T-helper 2 cell treated with Interferon-gamma antibody and Interleukin-4, amounts not matched to agents 100 ng/mL and 5 ng/mL, for 36 hours (primary cell): ENCODE data around the gene PDGFD. TPM values are rescaled to one million over a fixed set of nuclear protein-coding genes. Genes with fewer than 3 reads are reported as not detected.

Source experiments
- intact Hi-C: fragments of 100-400 bp; cut with micrococcal nuclease; formaldehyde crosslinking; loops from one replicate; pipeline ENCODE4 v1.15.1; 2023
- total RNA-seq: library from RNA; stranded (reverse); gene quantifications from 2 replicates; pipeline ENCODE4 v1.2.3, GENCODE V29; 2022

The PDGFD gene
- total RNA-seq, 1 donor from 2014 or later: not detected

DNA sequence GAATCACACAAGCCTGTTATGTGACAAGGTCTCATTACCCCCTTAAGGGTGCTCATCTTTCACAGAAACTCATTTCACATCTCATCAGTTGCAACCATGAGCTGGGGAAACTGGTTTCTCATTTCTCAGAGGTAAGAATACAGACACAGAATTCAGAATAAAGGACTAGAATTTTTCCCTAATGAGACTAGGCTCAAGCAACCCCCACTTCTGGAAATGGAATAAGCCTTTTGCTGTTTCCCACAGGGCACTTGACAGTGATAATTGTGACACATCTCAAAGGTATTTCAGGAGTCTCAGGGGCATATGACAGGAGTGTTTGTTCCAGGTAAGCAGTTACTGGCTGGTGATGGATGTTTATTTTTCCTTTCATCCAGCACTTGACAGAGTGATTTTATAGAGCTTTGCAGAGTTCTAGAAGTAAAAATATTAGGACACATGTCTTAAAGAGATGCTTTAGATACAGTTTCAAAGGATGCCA is 240.5 kb downstream of the PDGFD start:
- intact Hi-C loops: no loop called here

DNA sequence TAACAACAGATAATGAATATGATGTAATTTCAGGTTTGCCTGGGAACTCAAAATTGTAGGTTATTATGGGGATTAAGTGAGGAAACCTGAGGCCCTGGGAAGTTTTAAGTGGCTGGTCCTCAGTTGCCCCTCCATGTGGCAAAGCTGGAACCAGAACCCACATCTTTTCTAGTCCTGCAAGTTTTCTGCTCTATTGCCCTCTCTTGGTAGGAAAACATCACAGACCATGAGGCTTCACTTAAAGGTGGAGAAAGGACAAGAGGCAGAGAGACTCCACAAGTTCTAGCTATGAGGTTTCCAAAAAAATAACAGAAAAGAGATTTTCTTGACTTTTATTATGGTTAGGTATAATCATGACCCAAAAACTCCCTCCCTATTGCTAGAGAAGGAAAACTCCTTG is 243.0 kb downstream of the PDGFD start:
- intact Hi-C loops: no loop called here

DNA sequence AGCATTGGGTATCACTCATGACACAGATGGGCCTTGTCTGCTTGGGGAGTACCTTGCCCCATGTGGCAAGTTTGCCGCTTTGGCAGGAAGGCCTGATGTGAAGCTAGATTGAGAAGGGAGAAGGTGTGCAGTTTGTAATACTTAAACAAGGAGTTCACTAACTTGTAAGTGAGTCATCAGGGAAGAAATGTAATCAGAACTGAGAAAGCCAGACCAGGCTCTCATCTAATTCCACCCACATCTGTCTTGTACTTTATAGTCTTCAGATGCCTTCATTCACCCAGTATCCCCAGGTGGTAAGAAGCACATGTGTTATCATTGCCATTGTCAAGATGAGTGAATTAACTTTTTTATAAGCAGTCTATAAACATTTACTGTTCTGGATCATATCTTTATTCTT is 243.5 kb downstream of the PDGFD start:
- intact Hi-C loops: no loop called here

DNA sequence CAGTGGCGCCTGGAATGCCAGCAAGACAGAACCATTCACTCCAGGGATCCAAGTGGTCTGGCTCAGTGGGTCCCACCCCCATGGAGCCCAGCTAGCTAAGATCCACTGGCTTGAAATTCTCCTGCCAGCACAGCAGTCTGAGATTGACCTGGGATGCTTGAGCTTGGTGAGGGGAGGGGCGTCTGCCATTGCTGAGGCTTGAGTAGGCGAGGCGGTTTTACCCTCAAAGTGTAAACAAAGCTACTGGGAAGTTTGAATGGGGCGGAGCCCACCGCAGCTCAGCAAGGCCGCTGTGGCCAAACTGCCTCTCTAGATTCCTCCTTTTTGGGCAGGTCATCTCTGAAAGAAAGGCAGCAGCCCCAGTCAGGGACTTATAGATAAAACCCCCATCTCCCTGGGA is 253.2 kb downstream of the PDGFD start:
- intact Hi-C loops: no loop called here

DNA sequence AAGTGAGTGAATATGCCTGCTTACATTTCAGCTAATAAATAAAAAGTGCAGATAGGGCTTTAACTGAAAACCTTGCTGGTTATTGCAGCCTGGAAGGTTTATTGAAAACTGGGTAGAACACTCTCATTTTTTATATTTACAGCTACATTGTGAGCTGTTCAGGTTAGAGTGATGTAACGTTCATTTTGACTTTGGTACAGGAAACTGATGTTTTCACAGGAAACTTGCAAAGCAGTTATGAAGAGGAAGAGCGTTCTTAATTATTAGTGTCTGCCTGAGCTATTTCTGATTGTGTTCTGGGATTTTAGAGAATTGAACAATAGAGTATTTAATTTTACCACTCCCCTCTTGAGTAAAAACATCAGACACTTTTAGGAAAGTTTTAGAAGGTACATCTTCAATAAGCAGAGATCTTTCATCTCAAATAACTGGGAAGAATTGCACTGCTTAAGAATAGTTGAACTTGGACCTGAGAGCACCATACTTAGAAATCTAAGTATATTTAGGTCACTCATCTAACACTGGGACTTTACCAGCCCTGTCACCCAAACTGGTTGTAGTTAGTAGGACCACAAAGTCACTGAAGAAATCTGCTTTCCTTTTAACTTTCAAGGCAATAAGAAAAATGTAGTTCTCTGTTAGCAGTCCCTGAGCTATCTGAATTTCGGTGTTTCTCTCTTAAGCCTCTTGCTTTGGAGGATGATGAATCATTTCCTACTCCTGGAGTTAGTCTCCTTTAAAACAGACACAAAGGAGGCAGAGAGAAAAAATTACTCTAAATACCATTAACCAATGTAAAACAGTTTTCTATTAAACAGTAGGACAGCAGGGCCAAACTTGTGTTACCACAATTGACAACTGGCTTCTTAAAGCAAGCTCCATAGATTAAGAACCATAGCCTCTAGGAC is 256.1 kb downstream of the PDGFD start:
- intact Hi-C loops: no loop called here

DNA sequence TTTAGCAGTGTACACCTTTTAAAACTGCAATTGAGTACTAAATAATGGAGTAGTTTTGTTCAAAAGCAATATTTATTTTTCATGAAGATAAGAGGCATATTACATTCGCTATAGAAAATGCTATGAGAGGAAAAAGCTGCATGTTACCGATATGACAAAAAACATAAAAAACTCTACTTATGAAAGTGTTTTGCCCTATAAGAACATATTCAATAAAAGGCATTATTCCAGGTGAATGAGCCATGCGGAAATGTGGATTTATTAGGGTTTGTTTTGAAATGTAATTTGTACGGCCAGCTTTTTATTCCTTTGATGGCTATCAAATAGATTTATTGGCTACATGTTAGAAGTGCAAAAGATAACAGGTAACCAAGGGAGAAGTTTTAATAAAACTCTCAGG is 256.8 kb downstream of the PDGFD start:
- intact Hi-C loops: no loop called here

DNA sequence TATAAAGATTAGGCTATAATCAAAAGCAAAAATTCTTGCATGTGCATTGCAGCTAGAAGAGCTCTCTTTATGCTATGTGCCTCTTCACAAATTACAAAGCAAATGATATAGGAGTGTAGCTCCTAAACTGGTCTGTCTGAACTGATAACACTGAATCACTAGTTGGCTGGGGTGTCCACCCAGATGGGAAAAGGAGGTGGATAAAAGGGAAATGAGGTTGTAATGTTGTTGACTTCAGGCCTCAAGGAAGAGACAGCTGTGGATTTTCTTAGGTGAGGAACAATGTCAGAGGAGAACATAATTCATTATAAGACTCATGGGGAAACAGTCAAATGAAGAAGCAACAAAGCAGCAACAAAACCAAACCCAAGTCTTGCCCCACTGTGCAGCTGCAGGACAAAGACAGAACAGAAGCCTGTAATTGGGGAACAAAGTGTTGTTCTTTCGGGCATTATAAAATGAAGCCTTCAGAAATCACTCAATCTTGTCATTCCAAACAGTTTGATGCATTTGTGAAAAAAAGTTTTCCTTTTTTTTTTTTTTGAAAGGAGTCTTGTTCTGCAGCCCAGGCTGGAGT is 257.6 kb downstream of the PDGFD start:
- intact Hi-C loops: no loop called here

DNA sequence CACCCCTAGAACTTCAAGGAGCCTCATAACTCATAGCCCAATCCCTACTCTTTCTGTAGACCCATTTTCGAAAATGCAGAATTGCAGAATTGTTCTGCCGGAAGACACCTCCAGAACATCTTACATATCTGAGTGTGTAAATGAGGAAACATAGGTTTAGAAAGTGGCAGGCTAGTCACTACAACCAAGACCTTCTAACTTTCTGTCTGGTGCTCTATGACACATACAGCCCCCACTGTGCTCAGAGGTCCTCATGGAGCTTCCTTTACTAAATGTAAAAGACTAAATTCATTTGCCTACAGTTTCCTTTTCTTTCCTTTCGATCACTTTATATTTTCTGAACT is 259.7 kb downstream of the PDGFD start:
- intact Hi-C loops: no loop called here

DNA sequence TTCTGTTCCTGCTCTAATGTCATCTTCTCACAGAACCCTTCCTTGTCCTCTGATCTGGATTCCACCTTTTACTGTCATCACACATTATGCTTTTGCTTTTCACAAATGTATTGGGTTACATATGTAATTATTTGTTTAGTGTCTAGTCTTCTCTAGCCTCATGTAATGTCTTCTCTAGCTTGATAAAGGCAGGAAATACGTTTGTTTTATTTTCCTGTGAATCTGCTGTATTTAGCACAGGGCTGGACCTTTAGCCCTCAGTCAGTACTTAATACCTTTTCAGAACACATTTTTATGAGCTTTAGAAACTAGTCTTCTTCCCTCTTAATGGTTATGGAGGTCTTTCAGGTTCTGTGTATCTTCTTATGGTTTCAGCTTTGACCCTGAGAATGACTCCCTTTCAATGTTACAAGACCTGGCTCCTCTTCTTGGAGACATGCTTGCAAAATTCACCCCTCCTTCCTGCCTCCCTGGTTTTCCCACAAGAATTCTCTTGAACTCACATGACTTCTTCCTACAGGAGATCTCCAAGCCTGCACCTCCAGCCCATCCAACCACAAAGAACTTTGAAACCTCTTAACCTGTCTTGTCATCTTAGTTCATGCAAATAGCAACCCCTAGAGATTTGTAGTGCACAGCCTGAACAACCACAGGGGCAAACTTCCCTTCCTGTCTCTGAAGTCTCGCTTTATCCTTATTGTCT is 260.2 kb downstream of the PDGFD start:
- intact Hi-C loops: no loop called here

DNA sequence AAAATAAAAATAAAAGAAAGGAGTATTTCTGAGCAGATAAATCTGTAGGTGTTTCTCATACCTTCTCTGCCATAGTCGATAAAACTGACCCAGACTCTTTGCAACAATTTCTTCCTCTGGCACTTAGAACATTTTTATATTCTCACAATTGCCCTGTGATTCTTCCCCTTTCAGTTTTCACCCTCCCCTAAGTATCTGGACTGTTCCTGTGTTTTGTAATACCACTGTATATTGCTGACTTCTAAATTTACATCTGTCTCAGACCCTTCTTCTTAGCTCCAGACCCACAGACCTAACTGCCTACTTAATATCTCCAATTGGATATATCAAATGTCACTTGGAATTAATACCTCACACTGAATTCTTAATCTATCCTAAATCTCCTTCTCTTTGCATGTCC is 261.0 kb downstream of the PDGFD start:
- intact Hi-C loops: no loop called here

DNA sequence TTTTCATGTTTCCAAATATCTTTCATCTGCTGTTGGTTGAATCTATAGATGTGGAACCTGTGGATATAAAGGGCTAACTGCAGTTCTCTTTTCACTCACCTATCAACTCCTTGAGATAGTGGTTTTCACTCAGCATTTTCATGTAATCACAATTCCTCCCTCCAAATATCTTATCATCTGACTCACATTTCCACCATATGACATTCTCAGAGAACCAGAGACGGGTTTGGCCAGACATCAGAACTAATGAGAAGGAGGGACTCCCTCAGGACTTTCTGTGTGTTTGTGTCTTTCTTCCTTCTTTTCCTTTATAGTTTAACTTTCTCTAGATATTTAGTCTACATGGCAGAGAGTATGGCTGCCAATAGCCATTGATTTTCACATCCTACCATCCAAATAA is 262.3 kb downstream of the PDGFD start:
- intact Hi-C loops: no loop called here

DNA sequence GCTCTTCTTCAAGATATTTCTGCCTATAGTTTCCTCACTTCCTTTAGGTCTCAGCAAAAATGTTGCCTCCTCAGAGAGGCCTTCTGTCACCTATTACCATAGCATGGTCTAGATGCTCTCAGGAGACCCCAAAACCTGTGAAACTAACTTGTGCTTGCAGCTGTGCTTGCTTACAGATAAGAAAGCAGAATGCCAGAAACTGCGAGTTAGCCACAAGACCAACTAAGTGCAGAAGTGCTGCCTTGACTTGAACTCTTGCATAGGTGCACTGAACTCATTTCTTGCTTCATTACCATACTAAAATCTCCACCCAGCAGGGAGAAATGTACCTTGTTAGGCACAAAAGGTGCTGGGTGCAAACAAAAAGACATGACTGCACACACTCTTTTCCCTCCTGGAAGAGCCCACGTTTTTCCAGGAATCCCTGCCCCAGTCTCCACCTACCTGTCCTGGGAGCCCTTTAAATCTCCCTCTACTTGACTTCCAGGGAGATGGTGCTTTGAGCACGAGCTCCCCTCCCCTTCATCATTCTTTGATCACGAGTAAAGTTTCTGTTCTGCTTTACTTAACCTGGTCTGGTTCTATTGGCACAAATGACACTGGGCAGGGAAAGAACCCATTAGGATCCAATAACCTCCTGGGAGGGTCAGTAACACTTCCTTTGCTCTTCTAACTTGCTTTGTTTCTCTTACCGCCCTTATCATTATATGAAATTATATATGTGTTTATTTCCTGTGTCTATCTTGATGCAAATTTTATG is 265.2 kb downstream of the PDGFD start:
- intact Hi-C loops: no loop called here

DNA sequence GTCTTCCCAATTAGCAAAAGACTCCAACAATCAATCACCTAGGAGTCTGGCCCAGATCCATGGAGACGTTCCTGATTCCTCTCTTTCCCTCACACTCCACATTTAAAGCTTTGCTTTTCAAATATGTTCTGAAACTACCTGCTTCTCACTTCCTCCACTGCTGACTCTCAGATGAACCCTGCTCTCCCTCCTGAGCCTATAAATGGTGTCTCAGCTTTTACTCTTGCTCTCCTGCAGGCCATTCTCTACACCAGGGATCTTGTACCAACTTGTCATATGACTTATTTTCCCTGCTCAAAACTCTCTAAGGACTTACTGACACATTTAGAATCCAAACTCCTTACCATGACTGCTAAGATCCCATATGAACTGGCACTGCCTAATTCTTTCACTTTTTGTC is 265.9 kb downstream of the PDGFD start:
- intact Hi-C loops: no loop called here

DNA sequence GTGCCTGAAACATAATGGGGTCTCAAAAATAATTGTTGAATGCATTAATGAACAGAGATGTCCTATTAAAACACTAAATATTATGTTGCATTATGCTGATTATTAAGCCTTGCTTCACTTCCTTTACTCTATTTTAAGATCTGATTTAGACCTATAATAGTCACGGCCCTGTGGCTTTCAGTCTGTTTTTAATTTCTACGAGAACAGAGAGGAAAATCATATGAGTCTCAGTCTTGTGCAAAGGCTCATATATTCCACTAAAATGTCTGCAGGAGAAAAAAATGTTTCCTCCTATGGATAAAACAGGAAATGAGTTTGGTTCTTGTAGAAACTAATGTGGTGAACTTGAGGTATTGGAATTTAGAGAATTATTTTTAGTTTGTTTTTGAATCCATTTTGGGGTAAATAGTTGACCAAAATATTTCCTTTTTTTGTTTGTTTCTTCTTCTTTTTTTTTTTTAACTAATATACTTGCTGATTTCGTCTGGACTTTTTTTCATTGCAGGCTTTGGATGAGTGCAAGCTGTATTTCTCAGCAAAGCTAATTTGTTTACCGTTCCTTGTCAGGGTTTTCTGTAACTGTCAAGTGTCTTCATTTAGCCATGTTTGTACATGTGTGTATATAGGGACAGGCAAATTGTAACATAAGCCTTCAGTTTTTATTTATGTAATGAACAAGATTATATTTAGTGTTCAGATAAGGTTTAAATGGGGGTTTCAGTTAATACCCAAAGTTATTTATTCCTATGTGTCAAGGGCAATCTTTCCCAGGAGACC is 266.6 kb downstream of the PDGFD start:
- intact Hi-C loops: no loop called here

DNA sequence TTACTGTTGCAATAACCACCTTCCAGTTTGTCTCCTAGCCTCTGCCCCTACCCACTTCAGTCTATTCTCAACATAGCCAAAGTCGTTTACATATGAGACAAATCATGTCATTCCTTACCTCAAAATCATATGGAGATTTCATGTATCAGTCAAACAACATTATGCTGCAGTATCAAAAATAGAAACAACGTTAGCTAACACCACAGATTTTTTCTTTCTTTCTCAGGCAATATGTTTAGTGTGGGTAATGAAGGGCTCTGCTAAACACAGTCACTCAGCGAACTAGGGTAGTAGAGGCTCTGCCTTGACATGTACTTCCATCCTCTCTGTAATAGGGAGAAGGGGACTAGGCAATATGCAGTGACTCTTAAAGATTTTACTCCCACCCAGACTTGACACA is 268.8 kb downstream of the PDGFD start:
- intact Hi-C loops: no loop called here

DNA sequence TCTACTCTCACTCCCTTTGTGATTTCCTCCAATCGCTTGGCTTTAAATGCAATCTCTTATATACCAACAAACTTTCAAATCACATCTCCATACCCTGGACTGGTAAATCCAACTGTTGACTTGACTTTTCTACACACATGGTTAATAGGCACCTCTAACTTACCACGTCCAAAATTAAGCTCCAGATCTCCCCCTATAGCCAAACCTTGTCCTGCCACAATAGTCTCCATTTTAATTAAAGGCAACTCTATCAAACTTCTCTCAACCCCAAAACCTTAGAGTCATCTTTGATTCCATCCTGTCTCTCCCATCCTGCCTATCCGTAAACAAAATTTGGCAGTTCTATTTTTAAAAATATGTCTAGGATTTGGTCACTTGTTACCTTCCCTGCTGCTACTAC is 269.3 kb downstream of the PDGFD start:
- intact Hi-C loops: no loop called here

DNA sequence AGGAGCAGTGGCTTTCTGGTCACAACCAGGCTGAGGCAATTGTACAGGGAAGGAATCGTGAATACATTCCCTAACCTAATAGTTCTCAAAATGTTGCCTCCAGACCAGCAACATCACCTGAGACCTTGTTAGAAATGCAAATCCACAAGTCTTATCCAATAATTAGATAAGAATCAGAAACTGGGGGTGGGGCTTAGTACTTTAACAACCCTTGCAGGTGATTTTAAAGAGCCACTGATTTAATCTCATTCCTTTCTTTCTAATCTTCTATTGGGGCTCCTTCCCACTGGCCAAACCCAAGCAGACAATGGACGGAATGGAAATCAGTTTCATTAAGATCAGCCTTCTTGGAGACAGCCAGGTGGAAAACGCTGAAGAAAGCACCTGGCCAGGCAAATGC is 269.9 kb downstream of the PDGFD start:
- intact Hi-C loops: no loop called here

DNA sequence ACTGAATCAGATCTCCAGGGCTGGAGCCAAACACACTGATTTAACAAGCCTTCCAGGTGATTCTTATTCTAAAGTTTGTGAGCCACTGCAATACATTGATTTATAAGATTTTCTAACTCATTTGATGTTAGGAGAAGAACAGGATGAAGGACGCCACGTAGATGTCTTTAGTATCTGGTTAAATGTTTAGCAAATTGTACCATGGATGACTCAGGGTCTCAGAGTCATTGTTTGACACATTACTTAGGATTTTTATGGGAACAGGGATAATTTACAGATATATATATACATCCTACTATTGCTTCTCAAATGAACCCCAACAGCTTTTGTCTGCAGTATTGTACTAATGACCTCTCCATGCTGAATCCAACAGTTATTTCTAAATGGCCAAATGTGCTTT is 270.6 kb downstream of the PDGFD start:
- intact Hi-C loops: no loop called here

DNA sequence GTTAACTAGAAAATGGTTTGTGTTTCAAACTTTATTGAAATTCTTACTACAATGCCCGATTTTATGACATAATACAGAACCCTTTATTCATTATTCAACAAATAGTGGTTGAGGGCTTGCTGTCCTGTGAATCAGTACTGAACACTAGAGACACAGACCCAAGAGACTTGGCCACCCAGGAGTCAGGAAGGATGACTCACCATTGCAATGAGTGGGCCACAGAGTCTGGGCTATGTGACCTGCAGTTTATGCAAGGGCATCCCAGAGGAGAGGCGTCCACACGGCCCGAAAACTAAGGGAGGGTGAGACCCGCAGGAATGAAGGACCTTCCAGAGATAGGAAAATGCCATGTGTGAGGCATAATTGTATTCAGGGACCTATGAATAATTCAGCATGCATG is 271.3 kb downstream of the PDGFD start:
- intact Hi-C loops: no loop called here

DNA sequence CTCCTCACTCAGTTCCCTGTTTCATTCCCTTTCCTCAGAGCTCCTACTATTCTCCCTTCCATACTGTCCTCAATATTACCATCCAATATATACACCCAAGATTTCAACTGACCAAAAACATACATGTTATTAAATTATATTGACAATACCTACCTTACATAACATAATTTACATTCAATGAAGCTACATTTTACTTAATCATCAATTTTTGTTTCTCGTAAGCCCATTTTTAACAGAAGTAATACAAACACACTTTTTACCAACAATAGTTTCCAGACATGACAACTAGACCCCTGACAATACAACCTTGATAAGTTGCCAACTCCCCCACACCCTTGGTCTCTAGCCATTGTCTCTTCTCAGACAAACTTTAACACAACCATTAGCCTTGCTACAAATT is 273.3 kb downstream of the PDGFD start:
- intact Hi-C loops: no loop called here

DNA sequence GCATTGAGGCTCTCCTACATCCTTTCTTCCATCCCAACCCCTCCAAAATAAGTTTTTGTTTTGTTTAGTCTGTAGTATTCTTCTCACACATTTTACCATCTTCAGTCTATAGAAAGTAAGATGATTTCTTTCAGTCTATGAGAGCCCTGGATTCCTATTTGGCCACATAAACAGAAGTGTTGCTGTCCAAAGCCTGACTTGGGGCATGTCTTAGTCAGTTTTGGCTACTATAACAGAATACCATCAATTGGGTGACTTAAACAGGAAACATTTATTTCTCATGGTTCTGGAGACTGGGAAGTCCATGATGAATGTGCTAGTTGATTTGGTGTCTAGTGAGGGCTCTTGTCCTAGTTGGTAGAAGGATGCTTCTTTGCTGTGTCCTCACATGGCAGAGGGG is 274.3 kb downstream of the PDGFD start:
- intact Hi-C loops: no loop called here
